Measurements from ENCODE around the gene COX5B.

DNA sequence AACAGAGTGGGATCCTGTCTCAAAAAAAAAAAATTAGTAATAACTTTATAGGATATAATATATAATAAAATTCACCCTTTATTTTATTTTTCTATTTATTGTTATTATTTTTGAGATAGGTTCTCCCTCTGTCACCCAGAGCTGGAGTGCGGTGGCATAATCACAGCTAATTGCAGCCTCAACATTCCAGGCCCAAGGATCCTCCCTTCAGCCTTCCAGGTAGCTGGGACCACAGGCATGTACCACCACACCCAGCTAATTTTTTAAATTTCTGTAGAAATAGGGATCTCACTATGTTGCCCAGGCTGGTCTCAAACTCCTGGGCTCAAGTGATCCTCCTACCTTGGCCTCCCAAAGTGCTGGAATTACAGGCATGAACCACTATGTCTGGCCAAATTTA lies 24.6 kb downstream of the COX5B start:
- TF ChIP-seq, protein P1, sequence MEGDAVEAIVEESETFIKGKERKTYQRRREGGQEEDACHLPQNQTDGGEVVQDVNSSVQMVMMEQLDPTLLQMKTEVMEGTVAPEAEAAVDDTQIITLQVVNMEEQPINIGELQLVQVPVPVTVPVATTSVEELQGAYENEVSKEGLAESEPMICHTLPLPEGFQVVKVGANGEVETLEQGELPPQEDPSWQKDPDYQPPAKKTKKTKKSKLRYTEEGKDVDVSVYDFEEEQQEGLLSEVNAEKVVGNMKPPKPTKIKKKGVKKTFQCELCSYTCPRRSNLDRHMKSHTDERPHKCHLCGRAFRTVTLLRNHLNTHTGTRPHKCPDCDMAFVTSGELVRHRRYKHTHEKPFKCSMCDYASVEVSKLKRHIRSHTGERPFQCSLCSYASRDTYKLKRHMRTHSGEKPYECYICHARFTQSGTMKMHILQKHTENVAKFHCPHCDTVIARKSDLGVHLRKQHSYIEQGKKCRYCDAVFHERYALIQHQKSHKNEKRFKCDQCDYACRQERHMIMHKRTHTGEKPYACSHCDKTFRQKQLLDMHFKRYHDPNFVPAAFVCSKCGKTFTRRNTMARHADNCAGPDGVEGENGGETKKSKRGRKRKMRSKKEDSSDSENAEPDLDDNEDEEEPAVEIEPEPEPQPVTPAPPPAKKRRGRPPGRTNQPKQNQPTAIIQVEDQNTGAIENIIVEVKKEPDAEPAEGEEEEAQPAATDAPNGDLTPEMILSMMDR (conservative IDR thresholded peaks at IDR 0.05; ENCODE audit: low read length): no peak
- no peak for TF ChIP-seq EZH2phosphoT487 (IDR thresholded peaks at IDR 0.05; ENCODE audit: borderline replicate concordance)

Measured in Loucy (cell line).